Testis (tissue), 3 donors: ENCODE data around the gene MACF1. TPM values are rescaled to one million over a fixed set of nuclear protein-coding genes. Genes with fewer than 3 reads are reported as not detected.

Experiments used
- DNase-seq: peaks from one replicate; pipeline ENCODE4 v3.0.0-alpha.2; 2019
- H3K27ac ChIP-seq, 2 donors: fragments of 200-600 bp; sonication (generic); one replicate each; pipeline ENCODE4 v1.5.1; 2019
- H3K27me3 ChIP-seq: fragments of 200-600 bp; sonication (generic); one replicate; pipeline ENCODE4 v1.5.1; 2019
- H3K36me3 ChIP-seq: fragments of 200-600 bp; sonication (generic); one replicate; pipeline ENCODE4 v1.5.1; 2017; ENCODE audit warnings: low read depth; ENCODE audit errors: missing control alignments
- H3K4me1 ChIP-seq: fragments of 200-600 bp; sonication (generic); one replicate; pipeline ENCODE4 v1.5.1; 2019
- H3K4me3 ChIP-seq, 2 donors: fragments of 200-600 bp; sonication (generic); one replicate each; pipeline ENCODE4 v1.5.1; 2017 to 2019
- H3K9me3 ChIP-seq: fragments of 200-600 bp; sonication (generic); one replicate; pipeline ENCODE4 v1.5.1; 2017
- POLR2A ChIP-seq: fragments of 450-650 bp; IDR thresholded peaks from one replicate; pipeline ENCODE4 v1.6.1; 2017; ENCODE audit warnings: antibody characterized with exemption, mild to moderate bottlenecking, moderate library complexity
- WGBS, 2 donors: methylation state at CpG; one replicate each; pipeline ENCODE4 v1.1.5; 2018; 5-methylcytosine and 5-hydroxymethylcytosine counted together
- intact Hi-C: fragments of 100-400 bp; cut with DNase I; formaldehyde crosslinking; loops from one replicate; pipeline ENCODE4 v1.15.1; 2023; ENCODE audit warnings: low total_unique reads
- polyA plus RNA-seq: library from polyadenylated mRNA; stranded (reverse); fragments of 350-450 nt; fragmentation: Illumina TruSeq; extraction: RNeasy Lipid Tissue Mini Kit (QIAGEN cat#74804); gene quantifications from one replicate; pipeline ENCODE4 v1.2.3, GENCODE V29; 2014; ENCODE audit warnings: low read depth, low replicate concordance; ENCODE audit not compliant: insufficient read depth
- total RNA-seq, 2 donors: library from RNA; depleted of rRNA; stranded (reverse); fragments of >200 nt; gene quantifications; one replicate each; pipeline ENCODE4 v1.2.3, GENCODE V29; 2016
- TF ChIP-seq, protein P1 (sequence below), 3 experiments: fragments of 450-650 bp in 2 of 3; fragments of 200-600 bp in 1 of 3; sonication (generic) in 1 of 3; IDR thresholded peaks; one replicate each; pipeline ENCODE4 v1.5.1; 2016 to 2019; ENCODE audit warnings: antibody characterized with exemption in 3 of 3, mild to moderate bottlenecking in 2 of 3, moderate library complexity in 1 of 3

The MACF1 gene
- total and polyA plus RNA-seq, 3 donors from 2014 or later = 136 to 494 (median 422) TPM

DNA sequence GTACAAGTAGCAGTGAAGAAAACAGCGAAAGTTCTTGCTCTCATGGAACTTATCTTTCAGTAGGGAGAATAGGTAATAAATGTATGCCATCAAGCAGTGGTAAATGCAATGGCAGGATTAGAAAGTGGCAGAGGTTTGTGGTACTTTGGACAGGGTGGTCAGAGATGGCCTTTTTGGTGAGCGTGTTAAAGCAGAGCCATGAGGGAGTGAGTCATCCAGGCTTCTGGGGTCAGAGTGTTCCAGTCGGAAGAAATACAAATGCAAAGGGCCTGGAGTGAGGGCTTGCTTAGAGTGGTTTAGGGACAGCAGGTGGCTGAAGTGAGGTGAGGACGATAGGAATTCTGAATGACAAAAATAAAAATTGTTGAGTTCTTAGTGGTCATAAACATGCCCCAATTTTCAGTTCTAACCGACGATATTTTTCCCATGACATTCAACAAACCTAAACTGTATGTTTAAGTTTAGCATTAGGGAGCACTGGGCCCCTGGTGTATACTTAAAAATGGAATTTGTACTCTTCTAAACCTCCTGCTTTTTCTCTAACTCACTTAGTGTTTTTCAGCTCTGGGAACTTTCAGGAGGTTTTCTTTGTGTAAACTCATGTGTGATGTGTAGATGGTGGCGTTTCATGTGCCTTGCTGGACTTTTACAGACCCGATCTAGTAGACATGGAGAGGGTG is 78.2 kb downstream of the MACF1 start:
- Histone ChIP-seq H3K27me3 (no peaks in the 10 kb centered on the region), H3K4me3 (no peak overlapping the region), H3K4me1 (no peaks in the 10 kb centered on the region), H3K9me3 (no peaks in the 10 kb centered on the region), H3K36me3 (no peaks in the 10 kb centered on the region), H3K27ac (no peak overlapping the region)
- DNase-seq = no peak
- WGBS, 2 donors = 72 to 75% methylated on average over 8 of the region's 8 CpGs
- TF ChIP-seq, protein P1, sequence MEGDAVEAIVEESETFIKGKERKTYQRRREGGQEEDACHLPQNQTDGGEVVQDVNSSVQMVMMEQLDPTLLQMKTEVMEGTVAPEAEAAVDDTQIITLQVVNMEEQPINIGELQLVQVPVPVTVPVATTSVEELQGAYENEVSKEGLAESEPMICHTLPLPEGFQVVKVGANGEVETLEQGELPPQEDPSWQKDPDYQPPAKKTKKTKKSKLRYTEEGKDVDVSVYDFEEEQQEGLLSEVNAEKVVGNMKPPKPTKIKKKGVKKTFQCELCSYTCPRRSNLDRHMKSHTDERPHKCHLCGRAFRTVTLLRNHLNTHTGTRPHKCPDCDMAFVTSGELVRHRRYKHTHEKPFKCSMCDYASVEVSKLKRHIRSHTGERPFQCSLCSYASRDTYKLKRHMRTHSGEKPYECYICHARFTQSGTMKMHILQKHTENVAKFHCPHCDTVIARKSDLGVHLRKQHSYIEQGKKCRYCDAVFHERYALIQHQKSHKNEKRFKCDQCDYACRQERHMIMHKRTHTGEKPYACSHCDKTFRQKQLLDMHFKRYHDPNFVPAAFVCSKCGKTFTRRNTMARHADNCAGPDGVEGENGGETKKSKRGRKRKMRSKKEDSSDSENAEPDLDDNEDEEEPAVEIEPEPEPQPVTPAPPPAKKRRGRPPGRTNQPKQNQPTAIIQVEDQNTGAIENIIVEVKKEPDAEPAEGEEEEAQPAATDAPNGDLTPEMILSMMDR (IDR thresholded peaks at IDR 0.05) = no peak
- TF ChIP-seq POLR2A = no peak
- intact Hi-C loops = no loop called here

- intact Hi-C loops = no loop called here
- no peaks in the 10 kb centered on the region for H3K36me3 ChIP-seq
These were observed 79.4 kb downstream of the MACF1 start for GRCh38 chr1:39283858-39284257.

DNA sequence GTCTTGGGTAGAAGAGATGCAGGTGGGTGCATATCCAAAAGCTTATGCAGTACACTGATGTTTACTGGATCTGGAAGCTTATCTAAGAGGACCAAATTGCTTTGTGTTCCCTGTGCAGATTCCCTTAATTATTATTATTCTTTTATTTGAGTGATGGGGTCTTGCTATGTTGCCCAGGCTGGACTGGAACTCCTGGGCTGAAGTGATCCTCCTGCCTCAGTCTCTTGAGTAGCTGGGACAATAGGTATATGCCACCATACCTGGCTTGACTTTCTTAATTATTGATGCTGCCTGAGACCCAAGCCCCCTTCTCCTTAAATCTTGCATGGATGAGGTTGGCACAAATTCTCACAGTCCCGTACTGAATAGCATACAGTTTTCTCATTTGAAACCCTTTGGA is 83.0 kb downstream of the MACF1 start:
- intact Hi-C loops = no loop called here
- H3K4me3 ChIP-seq = no peak overlapping the region
- H3K27me3 ChIP-seq = no peaks in the 10 kb centered on the region
- no peak for DNase-seq
- no peak for TF ChIP-seq POLR2A
- TF ChIP-seq, protein P1 (IDR thresholded peaks at IDR 0.05) = no peak
- H3K9me3 ChIP-seq = no peaks in the 10 kb centered on the region
- no peaks in the 10 kb centered on the region for H3K36me3 ChIP-seq
- no peaks in the 10 kb centered on the region for H3K4me1 ChIP-seq
- H3K27ac ChIP-seq = no peak overlapping the region
- WGBS, 2 donors = 96 to 97% methylated on average over 1 of the region's 1 CpG

More at GRCh38 chr1:39283858-39284257, 79.4 kb downstream of the MACF1 start:
- WGBS, 2 donors = 85 to 94% methylated on average over 1 of the region's 1 CpG
- Histone ChIP-seq H3K27ac (no peak overlapping the region), H3K4me3 (no peak overlapping the region), H3K4me1 (no peaks in the 10 kb centered on the region), H3K27me3 (no peaks in the 10 kb centered on the region), H3K9me3 (no peaks in the 10 kb centered on the region)
- no peak for TF ChIP-seq POLR2A
- TF ChIP-seq, protein P1 (IDR thresholded peaks at IDR 0.05) = no peak
- no peak for DNase-seq

DNA sequence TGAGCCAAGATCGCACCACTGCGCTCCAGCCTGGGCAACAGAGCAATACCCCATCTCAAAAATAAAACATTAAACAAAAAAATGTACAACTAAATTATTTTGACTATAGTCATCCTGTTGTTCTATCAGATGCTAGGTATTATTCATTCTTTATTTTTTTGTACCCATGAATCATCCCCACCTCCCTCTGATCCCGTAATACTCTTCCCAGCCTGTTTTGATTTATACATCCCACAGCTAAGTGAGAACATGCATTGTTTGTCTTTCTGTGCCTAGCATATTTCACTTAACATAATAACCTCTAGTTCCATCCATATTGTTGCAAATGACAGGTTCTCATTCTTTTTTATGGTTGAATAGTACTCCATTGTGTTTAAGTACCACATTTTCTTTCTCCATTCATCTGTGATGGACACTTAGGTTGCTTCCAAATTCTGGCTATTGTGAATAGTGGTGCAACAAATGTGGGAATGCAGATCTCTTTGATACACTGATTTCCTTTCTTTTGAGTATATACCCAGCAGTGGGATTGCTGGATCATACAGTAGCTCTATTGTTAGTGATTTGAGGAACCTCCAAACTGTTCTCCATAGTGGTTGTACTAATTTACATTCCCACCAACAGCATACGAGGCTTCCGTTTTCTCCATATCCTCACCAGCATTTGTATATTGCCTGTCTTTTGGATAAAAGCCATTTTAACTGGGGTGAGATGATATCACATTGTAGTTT is 84.4 kb downstream of the MACF1 start:
- TF ChIP-seq, protein P1 (IDR thresholded peaks at IDR 0.05) = no peak
- TF ChIP-seq POLR2A = no peak
- no peak for DNase-seq
- H3K4me1 ChIP-seq = no peaks in the 10 kb centered on the region
- WGBS, 2 donors = 95 to 97% methylated on average over 5 of the region's 5 CpGs
- H3K27ac ChIP-seq = no peak overlapping the region
- no peaks in the 10 kb centered on the region for H3K27me3 ChIP-seq
- no peak overlapping the region for H3K4me3 ChIP-seq
- no peaks in the 10 kb centered on the region for H3K36me3 ChIP-seq
- intact Hi-C loops = no loop called here
- no peaks in the 10 kb centered on the region for H3K9me3 ChIP-seq
